Liver (tissue), 9 donors: ENCODE data around the gene LTO1. TPM values are rescaled to one million over a fixed set of nuclear protein-coding genes. Genes with fewer than 3 reads are reported as not detected.

Source experiments
- DNase-seq: peaks from one replicate; pipeline ENCODE4 v3.0.0-alpha.2; 2017; ENCODE audit warnings: low spot score
- H3K27ac ChIP-seq, 2 donors: one replicate each; pipeline ENCODE4 v1.7.0; 2013; ENCODE audit warnings: inconsistent platforms in 2 of 2, low read length in 2 of 2, control low read depth in 1 of 2, low read depth in 1 of 2, mild to moderate bottlenecking in 1 of 2
- H3K27me3 ChIP-seq, 4 donors: one replicate each; pipeline versions ENCODE4 v1.6.1 to v1.7.0; 2013; ENCODE audit warnings: low read length in 3 of 4, inconsistent platforms in 1 of 4, mild to moderate bottlenecking in 1 of 4, moderate library complexity in 1 of 4; ENCODE audit not compliant: control insufficient read depth in 4 of 4, insufficient read depth in 4 of 4
- H3K36me3 ChIP-seq, 4 donors: one replicate each; pipeline versions ENCODE4 v1.6.1 to v1.7.0; 2013; ENCODE audit warnings: low read length in 3 of 4, mild to moderate bottlenecking in 3 of 4, low read depth in 1 of 4, moderate library complexity in 1 of 4; ENCODE audit not compliant: control insufficient read depth in 4 of 4, insufficient read depth in 3 of 4
- H3K4me1 ChIP-seq, 4 donors: one replicate each; pipeline versions ENCODE4 v1.6.1 to v1.7.0; 2013; ENCODE audit warnings: low read length in 3 of 4, mild to moderate bottlenecking in 3 of 4, moderate library complexity in 1 of 4; ENCODE audit not compliant: control insufficient read depth in 4 of 4, insufficient read depth in 4 of 4
- H3K4me3 ChIP-seq, 3 donors: one replicate each; pipeline versions ENCODE4 v1.6.1 to v1.7.0; 2013; ENCODE audit warnings: low read length in 3 of 3, control low read depth in 1 of 3, low read depth in 1 of 3, mild to moderate bottlenecking in 1 of 3
- H3K9ac ChIP-seq, 2 donors: one replicate each; pipeline ENCODE4 v1.7.0; 2013; ENCODE audit warnings: low read length in 2 of 2, mild to moderate bottlenecking in 2 of 2, moderate library complexity in 2 of 2, control low read depth in 1 of 2, low read depth in 1 of 2
- H3K9me3 ChIP-seq, 4 donors: one replicate each; pipeline versions ENCODE4 v1.6.1 to v1.7.0; 2013; ENCODE audit warnings: low read length in 3 of 4; ENCODE audit not compliant: control insufficient read depth in 4 of 4
- ATF3 ChIP-seq: IDR thresholded peaks from 2 replicates; pipeline ENCODE4 v1.6.1; 2016; ENCODE audit warnings: antibody characterized with exemption
- CTCF ChIP-seq: fragments of 150-350 bp; IDR thresholded peaks from 2 replicates; pipeline ENCODE4 v1.5.1; 2017; ENCODE audit warnings: improper control_type of control experiment, low read depth, low read length; ENCODE audit not compliant: missing input control
- EGR1 ChIP-seq, 2 donors: IDR thresholded peaks; 2 replicates each; pipeline ENCODE4 v1.6.1; 2016 to 2018; ENCODE audit warnings: antibody characterized with exemption in 2 of 2, low read depth in 2 of 2
- FOXA2 ChIP-seq: IDR thresholded peaks from 2 replicates; pipeline ENCODE4 v1.6.1; 2016; ENCODE audit warnings: antibody characterized with exemption
- GABPA ChIP-seq, 2 donors: IDR thresholded peaks in 1 of 2; conservative IDR thresholded peaks in 1 of 2; 2 replicates each; pipeline ENCODE4 v1.6.1; 2016; ENCODE audit warnings: antibody characterized with exemption in 2 of 2, mild to moderate bottlenecking in 1 of 2, moderate library complexity in 1 of 2
- HNF4A ChIP-seq, 2 donors: conservative IDR thresholded peaks; 2 replicates each; pipeline ENCODE4 v1.6.1; 2016; ENCODE audit warnings: antibody characterized with exemption in 2 of 2, mild to moderate bottlenecking in 2 of 2
- HNF4G ChIP-seq: IDR thresholded peaks from 2 replicates; pipeline ENCODE4 v1.6.1; 2016; ENCODE audit warnings: antibody characterized with exemption
- JUND ChIP-seq, 2 donors: IDR thresholded peaks; 2 replicates each; pipeline ENCODE4 v1.6.1; 2016; ENCODE audit warnings: antibody characterized with exemption in 2 of 2
- MAX ChIP-seq: IDR thresholded peaks from 2 replicates; pipeline ENCODE4 v1.6.1; 2016; ENCODE audit warnings: antibody characterized with exemption
- NR2F2 ChIP-seq: IDR thresholded peaks from 2 replicates; pipeline ENCODE4 v1.6.1; 2016; ENCODE audit warnings: antibody characterized with exemption
- RAD21 ChIP-seq, 2 donors: IDR thresholded peaks; 2 replicates each; pipeline ENCODE4 v1.6.1; 2016; ENCODE audit warnings: antibody characterized with exemption in 2 of 2, mild to moderate bottlenecking in 2 of 2
- REST ChIP-seq: IDR thresholded peaks from 2 replicates; pipeline ENCODE4 v1.6.1; 2016; ENCODE audit warnings: antibody characterized with exemption, mild to moderate bottlenecking
- RXRA ChIP-seq, 2 donors: IDR thresholded peaks; 2 replicates each; pipeline ENCODE4 v1.6.1; 2017 to 2018; ENCODE audit warnings: antibody characterized with exemption in 2 of 2, mild to moderate bottlenecking in 1 of 2
- SP1 ChIP-seq: IDR thresholded peaks from 2 replicates; pipeline ENCODE4 v1.6.1; 2018; ENCODE audit warnings: antibody characterized with exemption, mild to moderate bottlenecking
- TAF1 ChIP-seq: conservative IDR thresholded peaks from 2 replicates; pipeline ENCODE4 v1.6.1; 2016; ENCODE audit warnings: antibody characterized with exemption, mild to moderate bottlenecking
- YY1 ChIP-seq: IDR thresholded peaks from 2 replicates; pipeline ENCODE4 v1.6.1; 2016; ENCODE audit warnings: antibody characterized with exemption, mild to moderate bottlenecking
- ZBTB33 ChIP-seq: IDR thresholded peaks from 2 replicates; pipeline ENCODE4 v1.6.1; 2016; ENCODE audit warnings: antibody characterized with exemption
- WGBS: extraction: QIAGEN DNeasy Blood & Tissue Kit; methylation state at CpG from one replicate; pipeline ENCODE4 v1.1.7; 2013; 5-methylcytosine and 5-hydroxymethylcytosine counted together
- polyA plus RNA-seq, 2 donors: library from polyadenylated mRNA; stranded (reverse) in 1 of 2; unstranded in 1 of 2; fragments of 200-250 nt in 1 of 2; fragments of >200 nt in 1 of 2; fragmentation: Nextera tagmentation in 1 of 2; extraction: Ambion mirVana in 1 of 2; gene quantifications; one replicate each; pipeline versions ENCODE4 v1.2.1 to v1.2.3, GENCODE V29; 2013 to 2015
- total RNA-seq, 2 donors: library from RNA; depleted of rRNA; stranded (reverse); fragments of >200 nt; gene quantifications; one replicate each; pipeline ENCODE4 v1.2.3, GENCODE V29; 2014
- donor health status: healthy.
- donor health status: healthy.
- donor health status: healthy.
- donor health status: healthy.
- donor health status: healthy.

Gene LTO1
- total and polyA plus RNA-seq, 4 donors: 4.9 to 12.3 (median 7.3) TPM

GRCh38 chr11:69716891-69717747 is 42.0 kb upstream of the LTO1 start:
- no peaks in the 10 kb centered on the region for H3K9me3 ChIP-seq
- peaks cover 0 to 4% (median 1%) of the 10 kb centered on the region in 4 donors for H3K27me3 ChIP-seq
- 65% methylated on average over 6 of the region's 6 CpGs for WGBS
- no peak for TF ChIP-seq YY1
- TF ChIP-seq RXRA (IDR thresholded peaks at IDR 0.05): no peak
- TF ChIP-seq TAF1: no peak
- no peak for TF ChIP-seq ATF3
- TF ChIP-seq REST: no peak
- no peak for TF ChIP-seq JUND (IDR thresholded peaks at IDR 0.05)
- no peak for TF ChIP-seq FOXA2
- TF ChIP-seq RAD21 (IDR thresholded peaks at IDR 0.05): no peak
- no peak for TF ChIP-seq MAX
- no peak for TF ChIP-seq SP1
- TF ChIP-seq EGR1 (IDR thresholded peaks at IDR 0.05; ENCODE audit: low read depth in 2 of 2): no peak
- no peak for TF ChIP-seq CTCF
- no peak for TF ChIP-seq NR2F2
- TF ChIP-seq HNF4A (conservative IDR thresholded peaks at IDR 0.05): no peak
- TF ChIP-seq ZBTB33: no peak
- no peak for TF ChIP-seq GABPA (IDR thresholded peaks at IDR 0.05 in 1 of 2, conservative IDR thresholded peaks at IDR 0.05 in 1 of 2)
- no peak for TF ChIP-seq HNF4G
- H3K36me3 ChIP-seq: no peaks in the 10 kb centered on the region
- no peak overlapping the region for H3K27ac ChIP-seq
- DNase-seq: no peak
- H3K4me1 ChIP-seq: no peaks in the 10 kb centered on the region
- no peak overlapping the region for H3K9ac ChIP-seq
- H3K4me3 ChIP-seq: no peak overlapping the region
